ENCODE measurements around the gene MGA.

The MGA gene

DNA sequence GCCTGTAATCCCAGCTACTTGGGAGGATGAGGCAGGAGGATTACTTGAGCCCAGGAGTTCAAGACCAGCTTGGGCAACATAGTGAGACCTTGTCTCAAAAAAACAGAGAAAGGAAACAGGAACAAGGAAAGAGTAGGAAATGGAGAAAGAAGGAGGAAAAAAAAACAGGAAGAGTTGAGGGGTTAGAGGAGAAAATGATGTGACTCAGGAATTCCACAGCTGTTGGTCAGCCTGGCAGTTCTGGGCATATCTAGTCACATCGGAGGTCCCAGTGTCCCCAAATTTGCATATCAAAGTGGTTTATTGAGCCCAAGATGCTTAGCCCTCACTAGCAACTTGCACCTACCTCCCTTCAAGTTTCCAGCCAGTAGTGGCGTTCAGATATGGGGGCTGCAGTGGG, 148.9 kb downstream of the MGA start:
- no peak overlapping the region for H3K4me3 ChIP-seq (ENCODE audit: low read length)
- H3K4me2 ChIP-seq (ENCODE audit: low read length) = no peak overlapping the region
- no peaks in the 10 kb centered on the region for H3K79me2 ChIP-seq (ENCODE audit: control insufficient read depth, low read length)
- peaks cover 14% of the 10 kb centered on the region for H3K4me1 ChIP-seq (ENCODE audit: control insufficient read depth, low read length)
- H3K27me3 ChIP-seq (ENCODE audit: control insufficient read depth, low read length) = no peaks in the 10 kb centered on the region
- TF ChIP-seq, protein P1, sequence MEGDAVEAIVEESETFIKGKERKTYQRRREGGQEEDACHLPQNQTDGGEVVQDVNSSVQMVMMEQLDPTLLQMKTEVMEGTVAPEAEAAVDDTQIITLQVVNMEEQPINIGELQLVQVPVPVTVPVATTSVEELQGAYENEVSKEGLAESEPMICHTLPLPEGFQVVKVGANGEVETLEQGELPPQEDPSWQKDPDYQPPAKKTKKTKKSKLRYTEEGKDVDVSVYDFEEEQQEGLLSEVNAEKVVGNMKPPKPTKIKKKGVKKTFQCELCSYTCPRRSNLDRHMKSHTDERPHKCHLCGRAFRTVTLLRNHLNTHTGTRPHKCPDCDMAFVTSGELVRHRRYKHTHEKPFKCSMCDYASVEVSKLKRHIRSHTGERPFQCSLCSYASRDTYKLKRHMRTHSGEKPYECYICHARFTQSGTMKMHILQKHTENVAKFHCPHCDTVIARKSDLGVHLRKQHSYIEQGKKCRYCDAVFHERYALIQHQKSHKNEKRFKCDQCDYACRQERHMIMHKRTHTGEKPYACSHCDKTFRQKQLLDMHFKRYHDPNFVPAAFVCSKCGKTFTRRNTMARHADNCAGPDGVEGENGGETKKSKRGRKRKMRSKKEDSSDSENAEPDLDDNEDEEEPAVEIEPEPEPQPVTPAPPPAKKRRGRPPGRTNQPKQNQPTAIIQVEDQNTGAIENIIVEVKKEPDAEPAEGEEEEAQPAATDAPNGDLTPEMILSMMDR (IDR thresholded peaks at IDR 0.05; ENCODE audit: low read depth, low read length, poor library complexity, severe bottlenecking) = no peak
- TF ChIP-seq EZH2phosphoT487 (IDR thresholded peaks at IDR 0.05; ENCODE audit: borderline replicate concordance, low read length) = no peak
- no peaks in the 10 kb centered on the region for H4K20me1 ChIP-seq (ENCODE audit: control insufficient read depth, insufficient read depth, low read depth, low read length)
- no peaks in the 10 kb centered on the region for H3K9me3 ChIP-seq (ENCODE audit: control insufficient read depth, insufficient read depth, low read length)
- H3F3A ChIP-seq (ENCODE audit: control insufficient read depth, insufficient read depth) = no peaks in the 10 kb centered on the region
- H3K27ac ChIP-seq (ENCODE audit: low read depth, low read length) = no peak overlapping the region
- H3K36me3 ChIP-seq (ENCODE audit: control insufficient read depth, low read length) = no peaks in the 10 kb centered on the region
- no peaks in the 10 kb centered on the region for H3K9me2 ChIP-seq (replicated peaks; ENCODE audit: control insufficient read depth, low read length)

DNA sequence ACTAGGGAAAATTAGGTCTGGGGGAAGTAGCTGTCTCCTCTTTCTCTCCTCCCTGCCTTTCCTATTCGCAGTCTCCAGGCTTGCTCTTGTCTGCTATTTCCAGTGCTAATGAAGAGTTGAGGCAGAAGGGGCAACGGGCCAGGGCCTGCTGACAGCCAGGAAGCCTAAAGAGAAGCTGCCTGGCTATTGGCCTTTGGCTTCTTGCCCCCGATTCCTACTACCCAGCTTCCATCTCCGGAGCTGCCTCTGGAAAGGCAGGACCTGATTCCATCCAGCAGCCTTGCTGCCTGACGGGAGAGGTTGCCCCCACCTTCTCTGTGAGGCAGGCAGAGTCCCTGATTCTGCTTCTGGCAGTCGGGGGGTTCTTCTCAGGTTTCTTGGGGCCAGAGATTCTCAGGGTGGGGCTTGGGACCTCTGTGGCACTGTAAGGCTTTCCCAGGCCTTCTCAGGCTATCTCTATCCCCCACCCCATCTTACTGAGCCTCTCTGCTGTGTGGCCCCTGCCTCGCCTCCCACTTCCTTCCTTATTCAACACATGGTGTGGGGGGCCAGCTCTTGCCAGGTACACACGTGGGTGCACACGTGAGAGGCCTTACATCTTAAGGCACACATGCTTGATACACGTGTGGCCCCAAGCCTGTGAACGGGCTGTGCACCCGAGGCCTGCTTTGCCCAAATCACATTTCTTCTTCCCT, 149.5 kb downstream of the MGA start:
- Histone ChIP-seq H3K36me3 (ENCODE audit: control insufficient read depth, low read length) (no peaks in the 10 kb centered on the region), H3F3A (ENCODE audit: control insufficient read depth, insufficient read depth) (no peaks in the 10 kb centered on the region), H3K27ac (ENCODE audit: low read depth, low read length) (no peak overlapping the region), H3K4me2 (ENCODE audit: low read length) (no peak overlapping the region), H3K9me3 (ENCODE audit: control insufficient read depth, insufficient read depth, low read length) (no peaks in the 10 kb centered on the region), H3K4me3 (ENCODE audit: low read length) (no peak overlapping the region), H3K4me1 (ENCODE audit: control insufficient read depth, low read length) (peaks cover 14% of the 10 kb centered on the region), H4K20me1 (ENCODE audit: control insufficient read depth, insufficient read depth, low read depth, low read length) (no peaks in the 10 kb centered on the region), H3K9me2 (replicated peaks; ENCODE audit: control insufficient read depth, low read length) (no peaks in the 10 kb centered on the region), H3K27me3 (ENCODE audit: control insufficient read depth, low read length) (no peaks in the 10 kb centered on the region), H3K79me2 (ENCODE audit: control insufficient read depth, low read length) (no peaks in the 10 kb centered on the region)
- no peak for TF ChIP-seq EZH2phosphoT487 (IDR thresholded peaks at IDR 0.05; ENCODE audit: borderline replicate concordance, low read length)
- TF ChIP-seq, protein P1 (IDR thresholded peaks at IDR 0.05; ENCODE audit: low read depth, low read length, poor library complexity, severe bottlenecking) = no peak

DNA sequence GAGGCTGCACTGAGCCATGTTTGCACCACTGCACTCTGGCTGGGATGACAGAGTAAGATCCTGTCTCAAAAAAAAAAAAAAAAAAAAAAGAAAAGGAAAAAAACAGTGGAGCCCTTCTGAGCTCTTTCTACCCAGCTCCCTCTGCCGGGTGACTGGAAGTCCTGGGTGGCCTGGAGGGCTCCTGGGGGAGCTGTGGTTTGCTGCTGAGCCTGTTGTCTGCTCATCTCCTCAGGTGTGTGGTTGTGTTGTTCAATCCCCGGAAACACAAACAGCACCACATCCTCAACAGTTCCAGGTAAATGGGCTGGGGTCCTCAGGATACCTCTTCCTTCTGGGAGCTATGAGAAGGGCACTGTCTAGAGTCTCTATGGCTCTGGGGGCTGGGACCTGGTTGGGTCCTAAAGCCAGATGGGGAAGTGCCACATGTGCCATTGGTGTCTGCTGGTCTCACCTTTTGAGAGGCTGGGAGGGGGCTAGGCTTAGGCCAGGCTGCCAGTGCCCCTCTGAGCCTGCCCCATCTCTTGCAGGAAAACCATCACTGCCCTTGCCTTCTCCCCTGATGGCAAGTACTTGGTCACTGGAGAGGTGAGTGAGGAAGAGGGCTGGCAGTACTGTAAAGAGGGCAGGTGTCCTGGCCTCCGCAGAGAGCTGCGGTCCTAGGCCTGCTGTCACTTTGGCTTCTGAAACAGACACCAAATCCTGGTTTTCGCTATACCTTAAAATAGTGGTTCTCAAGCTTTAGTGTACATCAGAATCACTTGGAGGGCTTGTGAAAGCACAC, 150.6 kb downstream of the MGA start:
- Histone ChIP-seq H4K20me1 (ENCODE audit: control insufficient read depth, insufficient read depth, low read depth, low read length) (no peaks in the 10 kb centered on the region), H3K79me2 (ENCODE audit: control insufficient read depth, low read length) (no peaks in the 10 kb centered on the region), H3K4me1 (ENCODE audit: control insufficient read depth, low read length) (peaks cover 14% of the 10 kb centered on the region), H3K4me3 (ENCODE audit: low read length) (no peak overlapping the region), H3K27ac (ENCODE audit: low read depth, low read length) (no peak overlapping the region), H3F3A (ENCODE audit: control insufficient read depth, insufficient read depth) (no peaks in the 10 kb centered on the region), H3K4me2 (ENCODE audit: low read length) (no peak overlapping the region), H3K27me3 (ENCODE audit: control insufficient read depth, low read length) (no peaks in the 10 kb centered on the region), H3K9me3 (ENCODE audit: control insufficient read depth, insufficient read depth, low read length) (no peaks in the 10 kb centered on the region), H3K9me2 (replicated peaks; ENCODE audit: control insufficient read depth, low read length) (no peaks in the 10 kb centered on the region), H3K36me3 (ENCODE audit: control insufficient read depth, low read length) (no peaks in the 10 kb centered on the region)
- no peak for TF ChIP-seq EZH2phosphoT487 (IDR thresholded peaks at IDR 0.05; ENCODE audit: borderline replicate concordance, low read length)

Measured in DOHH2 (cell line).